ENCODE data around the gene LIN9. TPM values are rescaled to one million over a fixed set of nuclear protein-coding genes. Genes with fewer than 3 reads are reported as not detected.

LIN9 gene
- total RNA-seq, 1 donor from 2014 or later = 8.2 TPM

DNA sequence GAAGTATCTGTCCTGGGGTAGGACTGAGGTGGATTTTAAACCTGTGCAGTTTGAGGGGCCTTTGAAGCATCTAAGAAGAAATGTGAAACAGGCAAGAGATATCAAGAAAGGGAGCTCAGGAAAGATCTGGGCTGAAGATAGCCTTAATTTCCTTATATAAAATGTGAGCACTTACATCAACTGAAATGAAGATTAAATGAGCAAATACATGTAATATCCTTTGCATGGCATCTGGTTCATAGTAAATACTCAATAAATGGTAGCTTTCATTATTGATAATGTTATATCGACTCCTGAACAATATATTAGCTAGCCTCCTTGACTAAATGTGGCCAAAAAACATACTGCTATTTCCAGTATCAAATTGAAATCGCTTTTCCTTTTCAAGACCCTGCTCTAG lies 2.5 kb downstream of the LIN9 start:
- Mint-ChIP-seq H3K9me3 (ENCODE audit: low read depth) (no peaks in the 10 kb centered on the region), H3K27ac (no peak overlapping the region), H3K27me3 (peaks cover 11% of the 10 kb centered on the region)

DNA sequence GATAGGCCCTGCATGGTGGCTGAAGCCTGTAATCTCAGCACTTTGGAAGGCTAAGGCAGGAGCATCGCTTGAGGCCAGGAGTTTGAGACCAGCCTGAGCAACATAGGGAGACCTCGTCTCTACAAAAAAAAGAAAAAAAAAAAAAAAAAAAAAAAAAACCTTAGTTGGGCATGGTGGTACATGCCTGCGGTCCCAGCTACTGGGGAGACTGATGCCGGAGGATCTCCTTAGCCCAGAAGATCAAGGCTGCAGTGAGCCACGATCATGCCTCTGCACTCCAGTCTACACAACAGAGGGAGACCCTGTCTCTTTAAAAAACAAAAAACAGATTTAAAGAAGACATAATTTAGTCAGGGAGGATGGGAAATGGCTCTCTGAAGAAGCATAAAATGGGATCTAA lies 3.8 kb downstream of the LIN9 start:
- H3K9me3 Mint-ChIP-seq (ENCODE audit: low read depth) = no peaks in the 10 kb centered on the region
- no peak overlapping the region for H3K4me3 Mint-ChIP-seq (ENCODE audit: low read depth)
- no peak overlapping the region for H3K27ac Mint-ChIP-seq
- DNase-seq (ENCODE audit: low spot score, unreplicated experiment) = no peak
- peaks cover 8% of the 10 kb centered on the region for H3K4me1 Mint-ChIP-seq (ENCODE audit: low read depth)
- peaks cover 4% of the 10 kb centered on the region for H3K27me3 Mint-ChIP-seq
- no peaks in the 10 kb centered on the region for H3K36me3 Mint-ChIP-seq (ENCODE audit: insufficient read depth)
- TF ChIP-seq, protein P1, sequence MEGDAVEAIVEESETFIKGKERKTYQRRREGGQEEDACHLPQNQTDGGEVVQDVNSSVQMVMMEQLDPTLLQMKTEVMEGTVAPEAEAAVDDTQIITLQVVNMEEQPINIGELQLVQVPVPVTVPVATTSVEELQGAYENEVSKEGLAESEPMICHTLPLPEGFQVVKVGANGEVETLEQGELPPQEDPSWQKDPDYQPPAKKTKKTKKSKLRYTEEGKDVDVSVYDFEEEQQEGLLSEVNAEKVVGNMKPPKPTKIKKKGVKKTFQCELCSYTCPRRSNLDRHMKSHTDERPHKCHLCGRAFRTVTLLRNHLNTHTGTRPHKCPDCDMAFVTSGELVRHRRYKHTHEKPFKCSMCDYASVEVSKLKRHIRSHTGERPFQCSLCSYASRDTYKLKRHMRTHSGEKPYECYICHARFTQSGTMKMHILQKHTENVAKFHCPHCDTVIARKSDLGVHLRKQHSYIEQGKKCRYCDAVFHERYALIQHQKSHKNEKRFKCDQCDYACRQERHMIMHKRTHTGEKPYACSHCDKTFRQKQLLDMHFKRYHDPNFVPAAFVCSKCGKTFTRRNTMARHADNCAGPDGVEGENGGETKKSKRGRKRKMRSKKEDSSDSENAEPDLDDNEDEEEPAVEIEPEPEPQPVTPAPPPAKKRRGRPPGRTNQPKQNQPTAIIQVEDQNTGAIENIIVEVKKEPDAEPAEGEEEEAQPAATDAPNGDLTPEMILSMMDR (IDR thresholded peaks at IDR 0.05; ENCODE audit: unreplicated experiment) = no peak

More for the DNA sequence above, 2.5 kb downstream of the LIN9 start:
- no peak for DNase-seq (ENCODE audit: low spot score, unreplicated experiment)
- Mint-ChIP-seq H3K4me3 (ENCODE audit: low read depth) (no peak overlapping the region), H3K36me3 (ENCODE audit: insufficient read depth) (no peaks in the 10 kb centered on the region), H3K4me1 (ENCODE audit: low read depth) (peaks cover 8% of the 10 kb centered on the region)
- TF ChIP-seq, protein P1 (IDR thresholded peaks at IDR 0.05; ENCODE audit: unreplicated experiment) = no peak

DNA sequence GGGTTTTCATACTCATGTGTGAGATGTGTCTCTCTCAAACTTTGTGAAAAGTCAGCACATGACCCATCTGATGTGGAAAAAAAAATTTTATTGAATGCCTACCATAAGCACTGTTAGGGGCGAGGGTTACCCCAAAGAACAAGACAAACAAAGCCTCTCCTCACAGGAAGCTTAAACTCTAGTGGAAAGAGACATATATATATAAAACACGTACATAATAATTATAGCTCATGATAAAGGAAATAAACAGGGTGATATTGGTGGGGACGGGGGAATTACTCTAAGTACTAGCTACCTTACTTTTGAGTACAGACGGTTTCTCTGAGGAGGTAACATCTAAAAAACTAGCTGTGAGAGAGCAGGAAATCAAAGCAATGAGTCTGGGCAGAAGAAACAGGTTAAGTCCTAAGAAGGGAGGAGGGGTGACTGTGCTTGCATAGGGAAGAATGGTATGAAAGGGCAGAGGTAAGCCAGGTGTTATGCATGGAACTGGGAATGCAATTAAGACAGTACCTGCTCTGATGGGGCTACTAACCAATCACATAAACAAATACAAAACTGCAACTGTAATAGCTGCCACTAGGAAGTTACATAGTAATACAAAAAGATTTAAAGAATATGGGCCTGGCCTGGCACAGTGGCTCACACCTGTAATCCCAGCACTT lies 4.5 kb downstream of the LIN9 start:
- no peaks in the 10 kb centered on the region for H3K36me3 Mint-ChIP-seq (ENCODE audit: insufficient read depth)
- DNase-seq (ENCODE audit: low spot score, unreplicated experiment) = no peak
- H3K27ac Mint-ChIP-seq = peak overlapping the region; percentile 36
- no peak overlapping the region for H3K4me3 Mint-ChIP-seq (ENCODE audit: low read depth)
- H3K9me3 Mint-ChIP-seq (ENCODE audit: low read depth) = no peaks in the 10 kb centered on the region
- H3K4me1 Mint-ChIP-seq (ENCODE audit: low read depth) = peaks cover 6% of the 10 kb centered on the region
- no peaks in the 10 kb centered on the region for H3K27me3 Mint-ChIP-seq
- TF ChIP-seq, protein P1 (IDR thresholded peaks at IDR 0.05; ENCODE audit: unreplicated experiment) = no peak

DNA sequence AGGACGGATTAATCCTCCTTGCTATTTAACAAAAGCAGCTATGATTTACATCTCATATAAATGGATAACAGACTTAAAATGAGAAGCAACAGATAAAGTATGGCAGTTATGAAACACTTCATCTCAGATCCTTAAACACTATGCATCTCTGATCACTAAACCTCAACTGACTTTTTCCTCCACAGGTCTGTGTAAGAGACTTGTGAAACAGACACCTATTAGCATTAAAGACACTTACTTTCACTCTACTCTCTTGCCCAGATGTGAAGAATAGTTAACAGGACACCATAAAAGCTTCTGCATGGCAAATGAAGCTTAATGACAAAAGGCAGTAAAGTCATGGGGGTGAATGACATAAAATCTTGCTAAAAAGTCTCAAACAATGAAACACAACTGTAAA lies 6.2 kb downstream of the LIN9 start:
- Mint-ChIP-seq H3K36me3 (ENCODE audit: insufficient read depth) (peaks cover 2% of the 10 kb centered on the region), H3K9me3 (ENCODE audit: low read depth) (no peaks in the 10 kb centered on the region), H3K4me3 (ENCODE audit: low read depth) (no peak overlapping the region), H3K27ac (no peak overlapping the region), H3K4me1 (ENCODE audit: low read depth) (peaks cover 4% of the 10 kb centered on the region), H3K27me3 (no peaks in the 10 kb centered on the region)
- no peak for DNase-seq (ENCODE audit: low spot score, unreplicated experiment)
- TF ChIP-seq, protein P1 (IDR thresholded peaks at IDR 0.05; ENCODE audit: unreplicated experiment) = no peak

DNA sequence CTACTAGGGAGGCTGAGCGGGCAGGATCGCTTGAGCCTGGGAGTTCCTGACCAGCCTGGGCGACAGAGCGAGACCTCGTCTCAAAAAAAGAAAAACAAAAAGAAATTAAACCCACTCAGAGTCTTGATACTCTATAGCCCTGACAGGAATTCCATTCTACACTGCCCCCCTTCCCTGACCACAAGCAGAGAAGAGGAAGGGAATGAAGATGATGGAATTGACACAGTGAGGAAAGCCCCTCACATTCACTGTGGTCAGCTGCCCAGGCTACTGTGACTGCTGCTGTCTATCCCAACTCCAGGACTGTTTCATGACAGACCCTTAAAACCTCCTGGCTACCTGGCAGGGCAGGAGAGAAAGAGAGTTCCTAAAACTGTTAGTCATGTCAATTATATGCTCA lies 12.1 kb downstream of the LIN9 start:
- DNase-seq (ENCODE audit: low spot score, unreplicated experiment) = no peak
- no peaks in the 10 kb centered on the region for H3K27me3 Mint-ChIP-seq
- TF ChIP-seq, protein P1 (IDR thresholded peaks at IDR 0.05; ENCODE audit: unreplicated experiment) = no peak
- no peak overlapping the region for H3K4me3 Mint-ChIP-seq (ENCODE audit: low read depth)
- no peaks in the 10 kb centered on the region for H3K4me1 Mint-ChIP-seq (ENCODE audit: low read depth)
- peaks cover 9% of the 10 kb centered on the region for H3K36me3 Mint-ChIP-seq (ENCODE audit: insufficient read depth)
- H3K27ac Mint-ChIP-seq = no peak overlapping the region
- H3K9me3 Mint-ChIP-seq (ENCODE audit: low read depth) = no peaks in the 10 kb centered on the region

All from progenitor cell of endocrine pancreas (in vitro differentiated cells).